ENCODE data around the gene HEBP2.

The HEBP2 gene

DNA sequence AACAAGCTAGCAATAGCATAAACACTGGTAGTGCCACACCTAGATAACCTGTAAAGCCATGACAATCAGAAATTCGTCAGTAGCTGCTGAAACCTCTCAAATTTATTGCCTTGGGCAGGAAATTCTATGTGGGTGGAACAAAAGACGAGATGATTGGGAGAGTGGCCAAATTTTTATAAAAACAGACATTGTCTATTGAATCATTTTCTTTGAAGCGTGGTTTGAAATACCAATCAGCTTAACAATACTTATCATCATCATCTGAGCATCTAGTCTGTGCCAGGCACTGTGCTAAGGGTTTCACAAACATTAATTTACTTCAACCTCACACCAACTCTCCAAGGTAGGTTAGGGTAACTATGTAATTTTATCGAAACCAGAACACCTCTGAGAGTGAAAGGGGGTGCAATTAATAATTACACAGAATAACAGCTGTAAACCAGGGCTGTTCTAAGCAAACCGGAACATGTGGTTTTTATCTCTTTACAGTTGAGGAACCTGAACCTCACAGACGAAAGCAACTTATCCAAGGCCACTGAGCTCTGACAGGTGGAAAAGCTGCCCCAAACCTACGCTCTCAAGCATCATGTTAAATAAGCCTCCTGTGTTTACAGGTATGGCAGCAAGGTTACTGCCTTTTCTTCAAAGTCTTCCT is 51.9 kb downstream of the HEBP2 start:
- DNase-seq, result peak; percentile 91

DNA sequence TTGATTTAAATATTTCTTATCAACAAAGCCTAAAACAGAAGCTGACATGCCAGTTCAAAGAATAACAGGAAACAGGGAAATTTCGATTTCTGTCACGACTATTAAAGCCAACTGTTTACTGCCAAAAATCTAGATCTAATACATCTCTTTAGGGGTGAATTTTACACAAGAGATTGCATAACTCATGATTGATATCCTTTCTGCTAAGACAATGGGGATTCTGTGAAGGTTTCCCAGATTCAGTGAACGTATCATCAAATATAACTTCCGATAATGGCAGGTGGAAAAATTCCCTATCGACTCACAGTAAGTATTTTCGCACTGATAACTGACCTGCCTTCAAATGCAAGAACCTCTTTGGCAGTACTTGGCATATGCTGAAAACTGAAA is 52.4 kb downstream of the HEBP2 start:
- DNase-seq, result no peak

DNA sequence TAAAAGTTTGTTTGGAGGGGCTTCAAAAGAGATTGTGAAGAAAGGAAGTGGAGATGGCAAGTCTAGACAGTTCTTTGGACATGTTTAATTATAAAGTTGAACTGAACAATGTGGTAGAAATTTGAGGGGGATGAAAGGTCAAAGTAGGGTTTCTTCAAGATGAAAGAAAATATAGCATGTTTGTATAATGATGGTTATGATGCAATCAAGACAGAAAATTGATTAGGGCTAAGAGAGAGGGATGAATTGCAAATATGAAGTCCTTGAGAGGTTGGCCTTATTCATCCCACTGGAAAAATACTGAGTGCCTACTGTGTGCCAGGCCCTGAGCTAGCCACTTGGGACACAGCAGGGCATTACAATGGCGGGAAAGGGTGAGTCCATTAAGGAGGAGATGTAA is 57.6 kb downstream of the HEBP2 start:
- no peak for DNase-seq

DNA sequence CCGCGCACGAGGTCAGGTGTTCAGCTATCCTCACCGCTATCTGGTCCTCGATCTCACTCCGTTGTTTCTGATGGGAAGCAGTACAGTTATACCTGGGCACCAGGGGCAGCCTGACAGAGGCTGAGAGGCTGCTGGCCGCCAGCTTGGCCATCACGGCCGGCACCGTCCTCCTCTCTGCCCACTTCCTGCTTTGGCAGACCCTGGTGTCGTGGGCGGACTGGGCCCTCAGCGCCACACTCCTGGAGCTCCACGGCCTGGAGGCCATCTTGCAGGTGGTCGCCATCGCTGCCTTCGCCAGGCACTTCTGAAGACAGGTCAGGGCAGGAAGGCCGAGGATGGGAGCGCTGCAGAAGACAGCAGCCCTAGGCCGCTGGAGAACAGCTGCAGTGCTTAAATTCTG is 60.1 kb downstream of the HEBP2 start:
- no peak for DNase-seq

DNA sequence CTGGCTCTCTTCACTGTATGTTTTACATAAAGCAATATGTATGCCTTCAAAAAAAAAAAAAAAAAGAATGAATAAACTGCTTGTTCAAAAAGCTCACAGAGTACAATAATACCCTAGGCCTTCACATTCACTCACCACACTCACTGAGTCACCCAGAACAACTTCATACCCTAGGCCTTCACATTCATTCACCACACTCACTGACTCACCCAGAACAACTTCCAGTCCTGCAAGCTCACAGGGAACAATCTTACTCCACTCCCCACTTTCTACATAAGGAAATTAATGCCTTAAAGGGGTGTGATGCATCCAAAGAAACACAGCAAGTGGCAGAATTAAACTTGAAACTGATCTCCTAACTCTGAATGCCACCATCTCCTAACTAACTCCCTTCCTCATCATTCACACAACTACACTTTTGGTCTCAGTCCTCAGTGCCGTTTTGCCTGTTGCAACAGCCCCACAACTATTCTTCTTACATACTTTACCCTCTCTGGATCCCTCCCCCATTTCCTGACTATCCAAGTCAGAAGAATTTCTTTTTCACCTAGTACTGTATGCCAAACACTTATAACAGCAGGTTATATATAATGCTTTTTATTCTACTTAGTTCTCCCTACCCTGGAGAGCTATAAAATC is 61.1 kb downstream of the HEBP2 start:
- DNase-seq, result peak; percentile 98

DNA sequence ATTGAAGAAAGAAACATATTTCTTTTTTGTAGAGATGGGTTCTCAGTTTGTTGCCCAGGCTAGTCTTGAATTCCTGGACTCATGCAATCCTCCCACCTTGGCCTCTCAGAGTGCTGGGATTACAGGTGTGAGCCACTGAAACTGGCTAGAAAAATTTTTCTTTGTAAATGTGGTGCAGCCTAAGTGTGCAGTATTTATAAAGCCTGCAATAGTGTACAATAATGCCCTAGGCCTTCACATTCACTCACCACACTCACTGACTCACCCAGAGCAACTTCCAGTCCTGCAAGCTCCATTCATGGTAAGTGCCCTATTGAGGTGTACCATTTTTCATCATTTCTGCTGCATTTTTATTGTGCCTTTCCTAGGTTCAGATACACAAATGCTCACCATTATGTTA is 63.9 kb downstream of the HEBP2 start:
- DNase-seq, result no peak

DNA sequence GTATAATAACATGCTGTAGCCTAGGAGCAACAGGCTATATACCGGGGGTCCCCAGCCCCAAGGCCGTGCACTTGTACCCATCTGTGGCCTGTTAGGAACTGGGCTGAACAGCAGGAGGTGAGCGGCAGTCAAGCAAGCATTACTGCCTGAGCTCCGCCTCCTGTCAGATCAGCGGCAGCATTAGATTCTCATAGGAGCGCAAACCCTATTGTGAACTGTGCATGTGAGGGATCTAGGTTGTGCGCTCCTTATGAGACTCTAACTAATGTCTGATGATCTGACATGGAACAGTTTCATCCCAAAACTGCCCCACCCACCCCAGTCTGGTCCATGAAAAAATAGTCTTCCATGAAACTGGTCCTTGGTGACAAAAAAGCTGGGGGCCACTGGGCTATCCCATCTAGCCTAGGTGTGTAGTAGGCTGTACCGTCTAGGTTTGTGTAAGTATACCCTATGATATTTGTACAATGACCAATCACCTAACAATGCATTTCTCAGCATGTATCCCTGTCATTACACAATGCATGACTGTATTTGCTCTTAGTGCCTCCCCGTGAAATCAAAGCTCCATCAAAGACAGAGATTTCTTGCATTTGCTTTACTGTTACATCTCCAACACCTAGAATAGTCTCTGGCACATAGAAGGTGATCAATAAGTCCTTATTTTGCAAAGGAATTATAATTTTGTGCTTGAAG is 64.4 kb downstream of the HEBP2 start:
- peak; percentile 37 for DNase-seq

All from kidney glomerular epithelial cell (primary cell).